Subcutaneous abdominal adipose tissue (tissue), 5 donors: ENCODE results near the gene LTBP2.

Experiments used
- H3K27ac ChIP-seq: one replicate; pipeline ENCODE4 v1.7.0; 2013; ENCODE audit warnings: low read depth, mild to moderate bottlenecking, inconsistent platforms, low read length, moderate library complexity
- H3K27me3 ChIP-seq, 5 donors: one replicate each; pipeline ENCODE4 v1.7.0; 2013; ENCODE audit warnings: low read length in 5 of 5, inconsistent platforms in 1 of 5; ENCODE audit not compliant: control insufficient read depth in 5 of 5, insufficient read depth in 4 of 5
- H3K36me3 ChIP-seq, 5 donors: one replicate each; pipeline ENCODE4 v1.7.0; 2013; ENCODE audit warnings: low read length in 5 of 5; ENCODE audit not compliant: control insufficient read depth in 5 of 5, insufficient read depth in 5 of 5
- H3K4me1 ChIP-seq, 5 donors: one replicate each; pipeline ENCODE4 v1.7.0; 2013; ENCODE audit warnings: low read length in 5 of 5, mild to moderate bottlenecking in 3 of 5, moderate library complexity in 1 of 5; ENCODE audit not compliant: control insufficient read depth in 5 of 5, insufficient read depth in 5 of 5
- H3K4me3 ChIP-seq, 5 donors: one replicate each; pipeline ENCODE4 v1.7.0; 2013; ENCODE audit warnings: low read length in 5 of 5, low read depth in 1 of 5
- H3K9ac ChIP-seq, 5 donors: one replicate each; pipeline ENCODE4 v1.7.0; 2013; ENCODE audit warnings: low read length in 5 of 5, mild to moderate bottlenecking in 4 of 5, moderate library complexity in 3 of 5
- H3K9me3 ChIP-seq, 5 donors: one replicate each; pipeline ENCODE4 v1.7.0; 2013; ENCODE audit warnings: low read length in 5 of 5; ENCODE audit not compliant: control insufficient read depth in 5 of 5
- donor health status: healthy.
- donor health status: healthy.
- donor health status: healthy.
- donor health status: healthy.
- donor health status: healthy.

The LTBP2 gene

DNA sequence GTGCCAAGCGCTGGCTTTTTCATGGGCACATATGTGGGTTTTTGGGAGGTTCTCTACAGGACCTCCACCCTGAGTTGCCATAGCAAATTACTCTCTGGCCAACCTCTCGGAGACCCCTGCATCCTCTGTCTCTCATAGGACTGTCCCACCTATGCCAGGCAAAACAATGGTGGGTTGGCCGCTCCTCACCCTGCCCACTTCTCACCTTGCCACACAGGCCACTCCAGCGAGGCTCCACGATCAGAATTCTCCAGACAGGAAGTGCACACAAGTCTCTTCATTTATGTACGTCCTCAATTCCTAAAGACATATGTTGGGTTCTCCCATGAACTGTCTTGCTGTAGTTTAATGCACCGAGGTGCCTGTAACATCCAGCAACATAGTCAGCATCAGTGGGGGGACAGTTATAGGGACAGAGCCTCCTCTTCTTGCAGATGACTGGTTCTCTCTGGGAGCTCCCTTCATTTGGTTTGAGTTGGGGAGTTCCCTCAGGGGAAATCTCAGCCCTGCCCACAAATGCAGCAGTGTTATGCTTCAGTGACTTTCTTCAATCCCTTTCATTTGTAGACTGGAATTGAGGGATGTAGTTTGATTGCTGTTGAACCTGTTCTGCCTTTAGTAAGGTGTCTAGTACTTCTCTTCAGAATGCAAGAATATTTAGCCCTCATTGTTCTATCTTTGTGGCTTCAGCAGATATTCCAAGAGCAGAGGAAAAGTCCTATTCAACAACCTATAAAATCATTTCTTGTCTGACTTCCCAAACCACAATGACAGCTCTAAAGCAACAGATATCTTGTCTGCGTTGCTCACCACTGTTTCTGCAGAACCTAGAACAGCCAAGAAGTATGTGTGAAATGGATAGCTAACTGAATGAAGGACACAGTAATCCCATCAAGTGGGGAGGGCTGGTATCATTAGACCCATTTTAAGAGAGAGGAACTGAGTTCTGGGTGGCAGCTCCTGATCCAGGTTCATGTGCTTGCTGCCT is 2.8 kb upstream of the LTBP2 start:
- Histone ChIP-seq H3K4me3 (no peak overlapping the region), H3K9me3 (no peaks in the 10 kb centered on the region), H3K36me3 (no peaks in the 10 kb centered on the region), H3K27me3 (peaks cover 0 to 7% (median 0%) of the 10 kb centered on the region in 5 donors), H3K9ac (no peak overlapping the region), H3K27ac (no peak overlapping the region), H3K4me1 (peaks cover 16 to 68% (median 54%) of the 10 kb centered on the region in 5 donors)

DNA sequence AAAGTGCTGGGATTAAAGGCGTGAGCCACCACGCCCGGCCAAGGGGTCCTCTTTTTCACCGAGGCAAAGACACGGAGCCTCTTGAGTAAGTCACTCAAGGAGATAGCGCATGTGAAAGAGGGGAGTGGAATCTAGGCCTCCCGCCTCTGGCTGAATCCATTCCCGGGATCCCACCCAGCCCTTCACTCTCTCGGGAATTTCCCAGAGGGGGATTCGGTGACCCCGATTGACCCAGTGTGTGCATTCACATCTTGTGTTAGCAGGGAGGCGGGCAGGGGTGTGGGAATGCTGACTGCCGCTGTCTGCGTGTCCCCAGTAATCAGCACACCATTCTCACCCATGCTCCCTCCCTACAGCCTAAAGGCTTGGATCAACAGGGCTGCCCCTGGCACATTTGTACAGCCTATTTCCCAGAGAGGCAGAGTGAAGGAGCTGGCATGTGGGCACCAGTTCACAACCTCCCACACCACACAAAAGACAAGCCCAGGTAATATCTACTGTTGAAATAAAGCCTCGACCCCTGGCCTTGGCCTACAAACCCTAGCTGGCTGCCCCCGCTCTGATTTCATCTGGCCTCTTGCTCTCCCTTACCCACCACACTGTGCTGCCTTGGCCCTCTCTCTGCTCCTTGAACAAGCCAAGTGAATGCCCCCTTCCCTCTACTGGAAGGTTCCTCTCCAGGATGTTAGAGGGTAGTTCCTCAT is 1.3 kb upstream of the LTBP2 start:
- Histone ChIP-seq H3K36me3 (no peaks in the 10 kb centered on the region), H3K4me1 (peaks cover 4 to 63% (median 51%) of the 10 kb centered on the region in 5 donors), H3K27me3 (peaks cover 0 to 7% (median 0%) of the 10 kb centered on the region in 5 donors), H3K9me3 (no peaks in the 10 kb centered on the region), H3K4me3 (no peak overlapping the region), H3K27ac (no peak overlapping the region), H3K9ac (peak overlapping the region in 1 of 5 donors; percentile 56)

DNA sequence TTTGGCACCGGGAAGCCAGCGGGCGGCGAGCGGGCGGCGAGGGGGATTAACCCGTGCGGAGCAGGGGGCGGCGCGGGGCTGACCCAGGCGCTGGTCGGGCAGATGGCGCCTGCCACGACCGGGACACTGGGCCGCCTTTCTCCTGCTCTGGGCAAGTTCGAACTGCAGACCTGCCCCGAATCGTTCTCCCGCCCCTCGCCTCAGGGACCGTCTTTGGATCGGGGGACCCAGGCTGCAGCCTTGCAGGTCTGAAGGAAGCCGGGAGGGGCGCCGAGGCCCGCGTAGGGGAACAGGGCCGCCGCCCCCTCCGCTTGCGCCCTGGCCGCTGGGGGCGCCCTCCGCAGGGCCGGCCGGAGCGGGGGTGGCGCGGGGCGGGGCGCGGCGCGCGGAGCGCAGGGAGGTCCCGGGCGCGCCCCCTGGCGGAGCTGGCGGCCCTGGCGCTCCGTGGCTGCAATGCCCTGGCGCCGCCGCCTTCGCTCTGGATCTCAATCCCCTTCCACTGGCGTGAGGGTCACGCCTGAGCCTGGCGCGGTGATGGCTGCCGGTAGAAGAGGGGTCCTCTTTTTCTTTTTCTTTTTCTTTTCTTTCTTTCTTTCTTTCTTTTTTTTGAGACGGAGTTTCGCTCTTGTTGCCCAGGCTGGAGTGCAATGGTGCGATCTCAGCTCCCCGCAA is 449 bp upstream of the LTBP2 start:
- Histone ChIP-seq H3K27me3 (peaks cover 0 to 7% (median 0%) of the 10 kb centered on the region in 5 donors), H3K9me3 (no peaks in the 10 kb centered on the region), H3K4me1 (peaks cover 4 to 54% (median 43%) of the 10 kb centered on the region in 5 donors), H3K27ac (no peak overlapping the region), H3K36me3 (no peaks in the 10 kb centered on the region), H3K9ac (peak overlapping the region in 3 of 5 donors; percentile 23 to 68 (median 53)), H3K4me3 (peak overlapping the region in 4 of 5 donors; percentile 58 to 80 (median 74))

DNA sequence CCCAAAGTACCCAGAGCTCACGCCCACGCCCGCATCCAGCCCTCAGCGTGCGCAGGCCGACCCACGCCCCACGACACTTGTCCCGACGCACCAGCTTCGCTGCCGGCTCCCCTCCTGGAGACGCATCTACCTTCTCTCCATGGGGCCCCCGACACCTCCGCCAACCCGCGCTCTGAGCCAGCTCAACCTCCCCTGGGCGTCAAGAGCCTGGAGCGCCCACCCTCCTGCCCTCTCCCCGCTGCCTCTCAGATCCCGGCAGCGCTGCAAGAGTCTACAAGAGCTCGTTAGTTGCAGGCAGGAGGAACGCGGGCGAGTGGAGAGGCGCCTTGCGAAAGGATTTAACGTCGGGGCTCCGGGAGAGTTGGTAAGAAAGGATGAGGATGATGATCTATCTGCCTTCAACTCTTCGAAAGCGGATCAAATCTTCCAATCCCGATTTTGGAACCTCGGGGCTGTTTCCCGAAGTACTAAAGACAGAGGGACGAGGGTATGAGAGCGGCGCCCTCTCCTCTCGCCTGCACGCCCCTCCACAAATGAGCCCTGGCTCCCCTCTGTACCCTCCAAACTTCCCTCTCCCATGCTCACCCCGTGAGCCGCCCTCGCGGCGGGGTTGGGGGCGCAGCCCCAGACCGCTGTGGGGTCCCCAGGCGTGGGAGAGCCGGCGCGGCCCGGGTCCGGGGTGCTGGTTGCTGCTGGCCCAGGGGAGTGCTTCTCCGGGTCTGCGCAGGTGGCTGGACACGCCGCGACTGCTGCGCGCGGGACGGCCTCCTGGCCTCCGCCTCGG is 979 bp downstream of the LTBP2 start:
- no peaks in the 10 kb centered on the region for H3K36me3 ChIP-seq
- H3K4me1 ChIP-seq, result peaks cover 4 to 42% (median 36%) of the 10 kb centered on the region in 5 donors
- peak overlapping the region; percentile 38 to 80 (median 70) for H3K4me3 ChIP-seq
- no peaks in the 10 kb centered on the region for H3K9me3 ChIP-seq
- H3K9ac ChIP-seq, result peak overlapping the region in 4 of 5 donors; percentile 43 to 68 (median 56)
- no peak overlapping the region for H3K27ac ChIP-seq
- H3K27me3 ChIP-seq, result peaks cover 0 to 5% (median 0%) of the 10 kb centered on the region in 5 donors

DNA sequence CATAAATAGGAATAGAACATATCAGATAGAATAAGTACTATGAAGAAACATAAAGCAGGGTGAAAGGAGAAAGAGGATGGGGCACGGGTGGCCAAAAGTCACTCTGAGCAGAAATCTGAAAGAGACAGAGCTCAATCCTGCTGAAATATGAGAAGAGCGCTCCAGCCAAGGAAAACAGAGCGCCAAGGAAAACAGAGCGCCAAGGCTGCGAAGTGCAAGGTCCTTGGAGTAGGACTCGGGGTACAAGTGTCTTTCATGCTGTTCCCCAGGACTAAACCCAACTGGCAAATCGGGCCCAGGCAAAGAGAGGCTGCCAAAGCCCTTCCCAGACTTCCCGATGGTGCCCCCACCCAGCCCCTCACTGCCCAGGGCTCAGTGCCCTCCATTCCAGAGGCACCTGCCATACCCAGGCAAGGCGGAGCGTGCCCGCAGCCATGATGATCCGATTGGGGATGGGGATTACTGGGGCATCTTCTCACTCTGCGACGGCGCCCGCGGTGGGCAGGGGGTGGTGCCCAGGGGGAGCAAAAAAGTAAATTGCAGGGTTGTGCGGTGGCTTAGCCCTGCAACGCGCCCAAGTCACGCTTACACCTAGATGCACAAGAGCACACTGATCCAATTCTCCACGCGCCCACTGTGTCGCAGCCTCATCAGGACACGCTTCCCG is 1.7 kb downstream of the LTBP2 start:
- no peak overlapping the region for H3K27ac ChIP-seq
- H3K9ac ChIP-seq, result no peak overlapping the region
- H3K4me3 ChIP-seq, result peak overlapping the region; percentile 26 to 80 (median 70)
- H3K9me3 ChIP-seq, result no peaks in the 10 kb centered on the region
- peaks cover 0 to 5% (median 0%) of the 10 kb centered on the region in 5 donors for H3K27me3 ChIP-seq
- peaks cover 4 to 50% (median 43%) of the 10 kb centered on the region in 5 donors for H3K4me1 ChIP-seq
- no peaks in the 10 kb centered on the region for H3K36me3 ChIP-seq

DNA sequence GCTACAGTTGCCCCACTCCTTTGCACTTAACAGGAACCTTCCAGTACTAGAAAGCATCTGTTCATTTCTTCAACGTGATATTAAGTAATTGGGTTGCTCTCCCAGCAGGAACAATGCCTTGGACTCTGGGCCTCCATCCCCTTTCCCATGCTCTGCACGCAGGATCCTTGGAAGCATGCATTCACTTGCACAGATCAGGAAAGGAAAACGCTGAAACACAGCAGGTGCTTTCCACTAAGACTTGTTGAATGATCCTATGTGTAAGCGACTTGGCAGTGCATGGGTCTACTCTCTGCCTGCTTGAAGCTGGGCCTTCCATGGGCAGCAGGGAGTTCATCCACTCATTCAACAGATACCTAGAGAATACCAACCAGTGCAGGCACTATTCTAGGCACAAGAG is 2.3 kb downstream of the LTBP2 start:
- no peaks in the 10 kb centered on the region for H3K9me3 ChIP-seq
- H3K27ac ChIP-seq, result no peak overlapping the region
- no peaks in the 10 kb centered on the region for H3K36me3 ChIP-seq
- H3K27me3 ChIP-seq, result peaks cover 0 to 5% (median 0%) of the 10 kb centered on the region in 5 donors
- peaks cover 4 to 56% (median 48%) of the 10 kb centered on the region in 5 donors for H3K4me1 ChIP-seq
- H3K9ac ChIP-seq, result no peak overlapping the region
- peak overlapping the region in 2 of 5 donors; percentile 26 to 80 for H3K4me3 ChIP-seq

DNA sequence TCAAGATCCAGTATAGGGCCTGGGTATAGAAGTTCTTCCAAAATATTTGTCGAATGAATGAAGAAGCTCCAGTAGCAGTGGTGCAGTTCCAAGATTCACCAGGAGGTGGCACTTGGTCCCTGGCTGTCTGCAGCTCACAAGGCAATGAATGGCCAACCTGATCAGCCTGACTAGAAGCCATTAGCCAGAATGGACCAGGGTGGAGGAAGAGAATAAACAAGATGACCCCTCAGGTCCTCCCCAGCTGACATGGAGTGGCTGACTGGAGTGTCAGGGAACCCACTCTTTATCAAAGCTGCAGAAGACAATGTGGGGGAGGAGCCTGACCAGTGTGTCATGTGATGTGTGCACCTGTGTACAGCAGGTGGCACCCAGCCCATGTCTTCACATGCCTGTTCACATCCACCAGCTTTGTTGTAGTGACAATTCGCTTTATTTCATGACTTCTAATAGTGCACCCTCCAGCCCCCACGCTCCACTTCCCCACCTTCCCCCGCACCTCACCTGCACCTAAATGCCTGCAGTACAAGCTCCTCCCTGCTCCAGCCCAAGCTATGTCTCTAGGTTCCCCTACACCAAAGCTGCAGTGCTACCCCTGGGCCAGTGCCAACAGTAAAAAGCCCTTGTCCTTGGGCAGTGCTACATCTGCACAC is 3.0 kb downstream of the LTBP2 start:
- H3K9me3 ChIP-seq, result no peaks in the 10 kb centered on the region
- H3K27me3 ChIP-seq, result peaks cover 0 to 5% (median 0%) of the 10 kb centered on the region in 5 donors
- H3K27ac ChIP-seq, result no peak overlapping the region
- H3K4me1 ChIP-seq, result peaks cover 4 to 59% (median 50%) of the 10 kb centered on the region in 5 donors
- no peak overlapping the region for H3K9ac ChIP-seq
- H3K4me3 ChIP-seq, result peak overlapping the region in 1 of 5 donors; percentile 7
- no peaks in the 10 kb centered on the region for H3K36me3 ChIP-seq

DNA sequence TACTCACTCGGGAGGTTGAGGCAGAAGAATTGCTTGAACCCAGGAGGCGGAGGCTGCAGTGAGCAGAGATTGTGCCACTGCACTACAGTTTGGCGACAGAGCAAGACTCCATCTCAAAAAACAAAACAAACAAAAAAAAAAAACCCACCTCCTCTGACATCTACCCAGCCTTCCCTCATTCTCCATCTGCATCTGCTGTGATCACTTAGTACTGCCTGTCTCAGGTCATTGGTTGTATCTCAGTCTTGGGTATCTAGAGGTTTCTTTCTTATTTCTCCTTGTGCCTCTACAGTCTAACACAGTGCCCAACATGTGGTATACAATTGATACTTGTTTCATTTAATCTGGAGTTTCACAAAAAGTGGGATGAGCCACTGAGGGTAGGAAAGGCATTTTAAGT is 5.3 kb downstream of the LTBP2 start:
- Histone ChIP-seq H3K4me3 (no peak overlapping the region), H3K27me3 (peaks cover 0 to 2% (median 0%) of the 10 kb centered on the region in 5 donors), H3K4me1 (peaks cover 0 to 46% (median 40%) of the 10 kb centered on the region in 5 donors), H3K27ac (no peak overlapping the region), H3K9me3 (no peaks in the 10 kb centered on the region), H3K9ac (no peak overlapping the region), H3K36me3 (peaks cover 0 to 14% (median 11%) of the 10 kb centered on the region in 5 donors)
